Measurements from ENCODE around the gene TMEM151A.

TMEM151A gene

GRCh38 chr11:66343176-66343575 lies 51.5 kb downstream of the TMEM151A start:
- no CpG with 5 or more reads among the region's 8 CpGs for WGBS, 2 donors (ENCODE audit: extremely low coverage in 2 of 2, insufficient read length in 2 of 2, insufficient replicate concordance in 1 of 2)
- H2BK120ac ChIP-seq (ENCODE audit: low read depth, low read length) = no peak overlapping the region
- H3K9ac ChIP-seq (ENCODE audit: low read depth, low read length, poor library complexity) = no peak overlapping the region
- H4K91ac ChIP-seq (ENCODE audit: low read depth, low read length, poor library complexity) = no peak overlapping the region
- no peak overlapping the region for H2BK15ac ChIP-seq (ENCODE audit: low read length)
- H3K79me1 ChIP-seq (ENCODE audit: low read depth, low read length) = peaks cover 21% of the 10 kb centered on the region
- no peak overlapping the region for H2BK12ac ChIP-seq (ENCODE audit: low read length)
- H4K8ac ChIP-seq (ENCODE audit: low read depth, low read length) = no peak overlapping the region
- no peaks in the 10 kb centered on the region for H3K27me3 ChIP-seq (ENCODE audit: control insufficient read depth in 3 of 3, insufficient read depth in 3 of 3, low read depth in 1 of 3, low read length in 3 of 3)
- no peak overlapping the region for H3K4ac ChIP-seq (ENCODE audit: low read length)
- H3K27ac ChIP-seq (replicated peaks; ENCODE audit: low read length) = no peak overlapping the region
- no peak overlapping the region for H3K18ac ChIP-seq (ENCODE audit: low read length)
- H3K36me3 ChIP-seq (replicated peaks in 1 of 2; ENCODE audit: control insufficient read depth in 2 of 2, insufficient read depth in 2 of 2, low read length in 2 of 2) = peaks cover 26 to 47% of the 10 kb centered on the region in 2 donors
- H2AK5ac ChIP-seq (ENCODE audit: low read depth, low read length) = no peak overlapping the region
- no peak overlapping the region for H3K14ac ChIP-seq (ENCODE audit: low read length)
- H3K4me2 ChIP-seq (ENCODE audit: insufficient read depth, low read length, poor library complexity, severe bottlenecking) = no peak overlapping the region
- no peak overlapping the region for H2AFZ ChIP-seq (ENCODE audit: low read length)
- no peak for DNase-seq (ENCODE audit: low spot score)
- H3K9me3 ChIP-seq (replicated peaks in 1 of 2; ENCODE audit: control insufficient read depth in 2 of 2, insufficient read depth in 1 of 2, low read depth in 1 of 2, low read length in 2 of 2) = peaks cover 0 to 3% of the 10 kb centered on the region in 2 donors
- H2BK5ac ChIP-seq (ENCODE audit: low read length) = no peak overlapping the region
- peak overlapping the region in 1 of 2 donors; percentile 97 for H3K4me3 ChIP-seq (ENCODE audit: low read length in 2 of 2)
- peaks cover 22 to 23% of the 10 kb centered on the region in 2 donors for H3K4me1 ChIP-seq (ENCODE audit: control insufficient read depth in 2 of 2, insufficient read depth in 1 of 2, low read depth in 1 of 2, low read length in 2 of 2)
- no peak overlapping the region for H3K23ac ChIP-seq (ENCODE audit: low read depth, low read length, poor library complexity)

DNA sequence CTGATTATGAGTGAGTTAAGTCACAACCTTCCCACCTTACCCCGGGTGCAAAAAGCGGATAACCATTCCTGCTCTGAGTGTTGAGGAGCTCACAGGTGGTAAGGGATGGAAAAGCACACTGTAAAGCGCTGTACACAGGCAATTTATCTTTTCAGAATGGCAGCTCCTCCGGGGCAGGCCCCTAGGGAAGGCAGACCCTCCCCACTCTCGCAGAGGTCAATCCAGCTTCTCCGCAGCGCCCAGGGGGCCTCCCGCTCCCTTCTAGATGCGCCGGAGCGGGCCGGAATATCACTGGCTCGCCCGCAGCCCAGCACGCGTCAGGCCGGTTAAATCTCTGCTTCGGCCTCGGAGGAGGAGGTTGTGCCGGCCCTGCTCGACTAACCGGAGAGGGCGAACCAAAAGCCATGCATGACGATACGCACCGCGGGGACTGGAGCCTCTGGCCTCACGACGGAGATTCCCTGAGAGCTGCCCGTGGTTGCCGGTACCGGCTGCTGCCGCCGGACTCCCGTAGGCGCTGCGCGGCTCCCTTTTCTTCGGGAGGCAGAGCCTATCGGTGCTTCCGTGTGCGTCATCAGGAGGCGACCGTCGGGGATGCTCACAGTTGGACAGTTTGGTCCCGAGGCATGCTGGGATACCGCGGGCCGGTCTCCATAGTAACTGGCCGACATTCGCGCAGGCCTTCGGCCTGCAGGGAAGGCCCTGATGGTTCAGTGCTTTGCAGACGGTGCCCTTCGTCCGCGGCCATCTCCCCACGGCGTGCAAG lies 53.0 kb downstream of the TMEM151A start, which contains the start of gene BRMS1:
BRMS1 (minus strand) TSS at position 555 of the 766 bp plus-strand sequence. CDS start 2,870 bp downstream, outside the sequence.
- no peak within 1 kb of the TSS for H4K91ac ChIP-seq (ENCODE audit: low read depth, low read length, poor library complexity)
- H2BK12ac ChIP-seq (ENCODE audit: low read length) = no peak within 1 kb of the TSS
- H3K4me2 ChIP-seq (ENCODE audit: insufficient read depth, low read length, poor library complexity, severe bottlenecking) = peak within 1 kb of the TSS; percentile 64
- peak within 1 kb of the TSS; percentile 44 for H3K4ac ChIP-seq (ENCODE audit: low read length)
- H4K8ac ChIP-seq (ENCODE audit: low read depth, low read length) = peak within 1 kb of the TSS; percentile 97
- WGBS, 2 donors (ENCODE audit: extremely low coverage in 2 of 2, insufficient read length in 2 of 2, insufficient replicate concordance in 1 of 2) = no CpG with 5 or more reads among the region's 59 CpGs
- peak within 1 kb of the TSS; percentile 62 for H2BK15ac ChIP-seq (ENCODE audit: low read length)
- peaks cover 19% of the 10 kb centered on the region for H3K79me1 ChIP-seq (ENCODE audit: low read depth, low read length)
- no peaks in the 10 kb centered on the region for H3K27me3 ChIP-seq (ENCODE audit: control insufficient read depth in 3 of 3, insufficient read depth in 3 of 3, low read depth in 1 of 3, low read length in 3 of 3)
- H3K14ac ChIP-seq (ENCODE audit: low read length) = peak within 1 kb of the TSS; percentile 89
- peak within 1 kb of the TSS; percentile 0 for H2BK120ac ChIP-seq (ENCODE audit: low read depth, low read length)
- peak within 1 kb of the TSS; percentile 84 for H3K18ac ChIP-seq (ENCODE audit: low read length)
- peaks cover 22 to 33% of the 10 kb centered on the region in 2 donors for H3K36me3 ChIP-seq (replicated peaks in 1 of 2; ENCODE audit: control insufficient read depth in 2 of 2, insufficient read depth in 2 of 2, low read length in 2 of 2)
- H3K9ac ChIP-seq (ENCODE audit: low read depth, low read length, poor library complexity) = peak within 1 kb of the TSS; percentile 97
- peak within 1 kb of the TSS; percentile 92 for H3K23ac ChIP-seq (ENCODE audit: low read depth, low read length, poor library complexity)
- H3K4me1 ChIP-seq (ENCODE audit: control insufficient read depth in 2 of 2, insufficient read depth in 1 of 2, low read depth in 1 of 2, low read length in 2 of 2) = peaks cover 25% of the 10 kb centered on the region in 2 donors
- peak; percentile 96 for DNase-seq (ENCODE audit: low spot score)
- peak within 1 kb of the TSS; percentile 56 for H3K27ac ChIP-seq (replicated peaks; ENCODE audit: low read length)
- H2BK5ac ChIP-seq (ENCODE audit: low read length) = peak within 1 kb of the TSS; percentile 29
- peak within 1 kb of the TSS; percentile 94 for H2AFZ ChIP-seq (ENCODE audit: low read length)
- H2AK5ac ChIP-seq (ENCODE audit: low read depth, low read length) = peak within 1 kb of the TSS; percentile 50
- peak within 1 kb of the TSS; percentile 97 for H3K4me3 ChIP-seq (ENCODE audit: low read length in 2 of 2)
- H3K9me3 ChIP-seq (replicated peaks in 1 of 2; ENCODE audit: control insufficient read depth in 2 of 2, insufficient read depth in 1 of 2, low read depth in 1 of 2, low read length in 2 of 2) = peaks cover 0 to 3% of the 10 kb centered on the region in 2 donors

DNA sequence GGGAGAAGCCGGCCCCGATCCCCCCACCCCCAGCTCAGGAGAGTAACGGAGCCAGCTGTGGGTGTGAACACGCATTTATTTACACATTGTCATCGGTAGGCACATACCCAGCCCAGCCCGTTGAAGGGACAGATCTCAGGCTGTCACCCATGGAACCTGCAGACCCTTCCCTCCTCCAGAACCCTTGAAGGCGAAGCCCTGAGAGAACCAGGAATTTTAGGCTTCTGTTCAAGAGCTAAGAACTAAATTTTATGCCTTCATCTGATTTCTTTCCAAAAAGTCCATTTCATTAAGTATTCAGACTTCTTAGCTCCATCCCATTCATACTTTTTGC lies 53.6 kb downstream of the TMEM151A start:
- H2AK5ac ChIP-seq (ENCODE audit: low read depth, low read length) = no peak overlapping the region
- H4K91ac ChIP-seq (ENCODE audit: low read depth, low read length, poor library complexity) = no peak overlapping the region
- H3K14ac ChIP-seq (ENCODE audit: low read length) = no peak overlapping the region
- H3K18ac ChIP-seq (ENCODE audit: low read length) = no peak overlapping the region
- peak overlapping the region; percentile 92 for H3K23ac ChIP-seq (ENCODE audit: low read depth, low read length, poor library complexity)
- H3K79me1 ChIP-seq (ENCODE audit: low read depth, low read length) = peaks cover 19% of the 10 kb centered on the region
- no peak overlapping the region for H2BK120ac ChIP-seq (ENCODE audit: low read depth, low read length)
- H3K36me3 ChIP-seq (replicated peaks in 1 of 2; ENCODE audit: control insufficient read depth in 2 of 2, insufficient read depth in 2 of 2, low read length in 2 of 2) = peaks cover 20 to 28% of the 10 kb centered on the region in 2 donors
- DNase-seq (ENCODE audit: low spot score) = no peak
- no peak overlapping the region for H3K4ac ChIP-seq (ENCODE audit: low read length)
- H3K27me3 ChIP-seq (ENCODE audit: control insufficient read depth in 3 of 3, insufficient read depth in 3 of 3, low read depth in 1 of 3, low read length in 3 of 3) = no peaks in the 10 kb centered on the region
- H4K8ac ChIP-seq (ENCODE audit: low read depth, low read length) = no peak overlapping the region
- no peak overlapping the region for H2BK12ac ChIP-seq (ENCODE audit: low read length)
- H2BK15ac ChIP-seq (ENCODE audit: low read length) = no peak overlapping the region
- peak overlapping the region; percentile 29 for H2BK5ac ChIP-seq (ENCODE audit: low read length)
- H3K4me1 ChIP-seq (ENCODE audit: control insufficient read depth in 2 of 2, insufficient read depth in 1 of 2, low read depth in 1 of 2, low read length in 2 of 2) = peaks cover 25% of the 10 kb centered on the region in 2 donors
- peak overlapping the region; percentile 69 to 97 for H3K4me3 ChIP-seq (ENCODE audit: low read length in 2 of 2)
- peak overlapping the region; percentile 56 for H3K27ac ChIP-seq (replicated peaks; ENCODE audit: low read length)
- peak overlapping the region; percentile 94 for H2AFZ ChIP-seq (ENCODE audit: low read length)
- H3K9me3 ChIP-seq (replicated peaks in 1 of 2; ENCODE audit: control insufficient read depth in 2 of 2, insufficient read depth in 1 of 2, low read depth in 1 of 2, low read length in 2 of 2) = peaks cover 0 to 3% of the 10 kb centered on the region in 2 donors
- H3K4me2 ChIP-seq (ENCODE audit: insufficient read depth, low read length, poor library complexity, severe bottlenecking) = peak overlapping the region; percentile 64
- H3K9ac ChIP-seq (ENCODE audit: low read depth, low read length, poor library complexity) = peak overlapping the region; percentile 75
- no CpG with 5 or more reads among the region's 7 CpGs for WGBS, 2 donors (ENCODE audit: extremely low coverage in 2 of 2, insufficient read length in 2 of 2, insufficient replicate concordance in 1 of 2)
